Measurements from ENCODE around the gene TPP1. TPM values are rescaled to one million over a fixed set of nuclear protein-coding genes. Genes with fewer than 3 reads are reported as not detected.

Gene TPP1
- total and polyA plus RNA-seq, 9 donors, result 17.1 to 52.0 (median 37.3) TPM

GRCh38 chr11:6576471-6577373 is 42.5 kb downstream of the TPP1 start:
- peak overlapping the region; percentile 43 for H3K27ac ChIP-seq (ENCODE audit: low read length)
- peaks cover 6% of the 10 kb centered on the region for H3K36me3 ChIP-seq (ENCODE audit: control insufficient read depth, insufficient read depth, low read length)
- H3K27me3 ChIP-seq (ENCODE audit: control insufficient read depth, insufficient read depth, low read length), result no peaks in the 10 kb centered on the region
- DNase-seq, result peak; percentile 75
- H3K4me3 ChIP-seq (ENCODE audit: low read length), result no peak overlapping the region
- H3K4me1 ChIP-seq (ENCODE audit: control insufficient read depth, insufficient read depth, low read length), result peaks cover 5% of the 10 kb centered on the region
- peaks cover 2% of the 10 kb centered on the region for H3K9me3 ChIP-seq (replicated peaks; ENCODE audit: control insufficient read depth, low read depth, low read length)
- 25% methylated on average over 5 of the region's 6 CpGs for WGBS (ENCODE audit: insufficient coverage)

GRCh38 chr11:6574816-6575715 is 44.2 kb downstream of the TPP1 start:
- no peak overlapping the region for H3K27ac ChIP-seq (ENCODE audit: low read length)
- WGBS (ENCODE audit: insufficient coverage), result 86% methylated on average over 2 of the region's 6 CpGs
- no peak overlapping the region for H3K4me3 ChIP-seq (ENCODE audit: low read length)
- no peaks in the 10 kb centered on the region for H3K27me3 ChIP-seq (ENCODE audit: control insufficient read depth, insufficient read depth, low read length)
- DNase-seq, result no peak
- H3K4me1 ChIP-seq (ENCODE audit: control insufficient read depth, insufficient read depth, low read length), result peaks cover 8% of the 10 kb centered on the region
- H3K36me3 ChIP-seq (ENCODE audit: control insufficient read depth, insufficient read depth, low read length), result peaks cover 8% of the 10 kb centered on the region
- no peaks in the 10 kb centered on the region for H3K9me3 ChIP-seq (replicated peaks; ENCODE audit: control insufficient read depth, low read depth, low read length)

- no peak overlapping the region for H3K27ac ChIP-seq (ENCODE audit: low read length)
- no peak overlapping the region for H3K4me3 ChIP-seq (ENCODE audit: low read length)
- H3K4me1 ChIP-seq (ENCODE audit: control insufficient read depth, insufficient read depth, low read length), result peaks cover 20% of the 10 kb centered on the region
- peaks cover 9% of the 10 kb centered on the region for H3K36me3 ChIP-seq (ENCODE audit: control insufficient read depth, insufficient read depth, low read length)
- no peaks in the 10 kb centered on the region for H3K9me3 ChIP-seq (replicated peaks; ENCODE audit: control insufficient read depth, low read depth, low read length)
- no CpG with 5 or more reads among the region's 2 CpGs for WGBS (ENCODE audit: insufficient coverage)
- DNase-seq, result no peak
- H3K27me3 ChIP-seq (ENCODE audit: control insufficient read depth, insufficient read depth, low read length), result no peaks in the 10 kb centered on the region
Observed at GRCh38 chr11:6572215-6572614, 47.0 kb downstream of the TPP1 start.

GRCh38 chr11:6571434-6572008 is 47.7 kb downstream of the TPP1 start:
- H3K27ac ChIP-seq (ENCODE audit: low read length), result no peak overlapping the region

GRCh38 chr11:6570691-6571427 is 48.4 kb downstream of the TPP1 start:
- H3K9me3 ChIP-seq (replicated peaks; ENCODE audit: control insufficient read depth, low read depth, low read length), result no peaks in the 10 kb centered on the region
- DNase-seq, result peak; percentile 60
- WGBS (ENCODE audit: insufficient coverage), result 34% methylated on average over 62 of the region's 62 CpGs
- no peak overlapping the region for H3K4me3 ChIP-seq (ENCODE audit: low read length)
- H3K4me1 ChIP-seq (ENCODE audit: control insufficient read depth, insufficient read depth, low read length), result peaks cover 15% of the 10 kb centered on the region
- H3K27ac ChIP-seq (ENCODE audit: low read length), result no peak overlapping the region
- H3K36me3 ChIP-seq (ENCODE audit: control insufficient read depth, insufficient read depth, low read length), result peaks cover 9% of the 10 kb centered on the region
- no peaks in the 10 kb centered on the region for H3K27me3 ChIP-seq (ENCODE audit: control insufficient read depth, insufficient read depth, low read length)

More at GRCh38 chr11:6571434-6572008, 47.7 kb downstream of the TPP1 start:
- Histone ChIP-seq H3K36me3 (ENCODE audit: control insufficient read depth, insufficient read depth, low read length) (peaks cover 9% of the 10 kb centered on the region), H3K4me1 (ENCODE audit: control insufficient read depth, insufficient read depth, low read length) (peaks cover 15% of the 10 kb centered on the region), H3K4me3 (ENCODE audit: low read length) (no peak overlapping the region), H3K9me3 (replicated peaks; ENCODE audit: control insufficient read depth, low read depth, low read length) (no peaks in the 10 kb centered on the region), H3K27me3 (ENCODE audit: control insufficient read depth, insufficient read depth, low read length) (no peaks in the 10 kb centered on the region)
- DNase-seq, result no peak
- WGBS (ENCODE audit: insufficient coverage), result 46% methylated on average over 20 of the region's 22 CpGs

GRCh38 chr11:6569706-6570105 is 49.5 kb downstream of the TPP1 start:
- Histone ChIP-seq H3K27me3 (ENCODE audit: control insufficient read depth, insufficient read depth, low read length) (no peaks in the 10 kb centered on the region), H3K4me3 (ENCODE audit: low read length) (no peak overlapping the region), H3K36me3 (ENCODE audit: control insufficient read depth, insufficient read depth, low read length) (peaks cover 9% of the 10 kb centered on the region), H3K9me3 (replicated peaks; ENCODE audit: control insufficient read depth, low read depth, low read length) (no peaks in the 10 kb centered on the region), H3K4me1 (ENCODE audit: control insufficient read depth, insufficient read depth, low read length) (peaks cover 15% of the 10 kb centered on the region), H3K27ac (ENCODE audit: low read length) (no peak overlapping the region)
- DNase-seq, result no peak
- WGBS (ENCODE audit: insufficient coverage), result 97% methylated on average over 3 of the region's 5 CpGs

- Histone ChIP-seq H3K36me3 (ENCODE audit: control insufficient read depth, insufficient read depth, low read length) (peaks cover 12% of the 10 kb centered on the region), H3K4me3 (ENCODE audit: low read length) (no peak overlapping the region), H3K27me3 (ENCODE audit: control insufficient read depth, insufficient read depth, low read length) (no peaks in the 10 kb centered on the region), H3K4me1 (ENCODE audit: control insufficient read depth, insufficient read depth, low read length) (peaks cover 15% of the 10 kb centered on the region), H3K27ac (ENCODE audit: low read length) (no peak overlapping the region), H3K9me3 (replicated peaks; ENCODE audit: control insufficient read depth, low read depth, low read length) (no peaks in the 10 kb centered on the region)
- DNase-seq, result peak; percentile 81
- WGBS (ENCODE audit: insufficient coverage), result 100% methylated on average over 1 of the region's 4 CpGs
Observed at GRCh38 chr11:6568191-6568918, 50.9 kb downstream of the TPP1 start.

GRCh38 chr11:6567371-6567745 is 51.9 kb downstream of the TPP1 start:
- WGBS (ENCODE audit: insufficient coverage), result 97% methylated on average over 6 of the region's 7 CpGs
- no peaks in the 10 kb centered on the region for H3K9me3 ChIP-seq (replicated peaks; ENCODE audit: control insufficient read depth, low read depth, low read length)
- H3K4me3 ChIP-seq (ENCODE audit: low read length), result no peak overlapping the region
- no peaks in the 10 kb centered on the region for H3K27me3 ChIP-seq (ENCODE audit: control insufficient read depth, insufficient read depth, low read length)
- no peak overlapping the region for H3K27ac ChIP-seq (ENCODE audit: low read length)
- H3K4me1 ChIP-seq (ENCODE audit: control insufficient read depth, insufficient read depth, low read length), result peaks cover 15% of the 10 kb centered on the region
- DNase-seq, result no peak
- H3K36me3 ChIP-seq (ENCODE audit: control insufficient read depth, insufficient read depth, low read length), result peaks cover 12% of the 10 kb centered on the region

- Histone ChIP-seq H3K9me3 (replicated peaks; ENCODE audit: control insufficient read depth, low read depth, low read length) (no peaks in the 10 kb centered on the region), H3K4me3 (ENCODE audit: low read length) (no peak overlapping the region), H3K27me3 (ENCODE audit: control insufficient read depth, insufficient read depth, low read length) (no peaks in the 10 kb centered on the region), H3K36me3 (ENCODE audit: control insufficient read depth, insufficient read depth, low read length) (peaks cover 12% of the 10 kb centered on the region), H3K27ac (ENCODE audit: low read length) (no peak overlapping the region), H3K4me1 (ENCODE audit: control insufficient read depth, insufficient read depth, low read length) (peaks cover 15% of the 10 kb centered on the region)
- no peak for DNase-seq
- WGBS (ENCODE audit: insufficient coverage), result 85% methylated on average over 13 of the region's 13 CpGs
Observed at GRCh38 chr11:6566704-6567370, 52.4 kb downstream of the TPP1 start.

Measured in muscle of leg (tissue), 11 donors.